Upper lobe of left lung (tissue), 6 donors: ENCODE results near the gene LRP1B. TPM values are rescaled to one million over a fixed set of nuclear protein-coding genes. Genes with fewer than 3 reads are reported as not detected.

Experiments used
- ATAC-seq, 2 donors: fragments of 200-7000 bp; cut with Tn5 transposase; one replicate each; pipeline ENCODE4 v1.9.1; 2022; ENCODE audit warnings: mild to moderate bottlenecking in 2 of 2, moderate library complexity in 2 of 2; ENCODE audit not compliant: low FRiP score in 2 of 2
- DNase-seq, 2 donors: peaks; one replicate each; pipeline ENCODE4 v3.0.0-alpha.2; 2019 to 2020
- H3K27ac ChIP-seq, 4 donors: fragments of 200-600 bp; sonication (generic); one replicate each; pipeline ENCODE4 v1.5.1; 2016 to 2019
- H3K27me3 ChIP-seq, 4 donors: fragments of 200-600 bp; sonication (generic); one replicate each; pipeline ENCODE4 v1.5.1; 2017 to 2019
- H3K36me3 ChIP-seq, 4 donors: fragments of 200-600 bp; sonication (generic); one replicate each; pipeline ENCODE4 v1.5.1; 2016 to 2019
- H3K4me1 ChIP-seq, 4 donors: fragments of 200-600 bp; sonication (generic); one replicate each; pipeline ENCODE4 v1.5.1; 2018 to 2019
- H3K4me3 ChIP-seq, 4 donors: fragments of 200-600 bp; sonication (generic); one replicate each; pipeline ENCODE4 v1.5.1; 2017 to 2019; ENCODE audit warnings: mild to moderate bottlenecking in 2 of 4, moderate library complexity in 1 of 4
- H3K9me3 ChIP-seq, 4 donors: fragments of 200-600 bp; sonication (generic); one replicate each; pipeline ENCODE4 v1.5.1; 2018 to 2019
- CTCF ChIP-seq, 6 experiments: fragments of 450-650 bp in 4 of 6; fragments of 200-600 bp in 2 of 6; sonication (generic) in 2 of 6; IDR thresholded peaks; one replicate each; pipeline ENCODE4 v1.5.1; 2016 to 2019; ENCODE audit warnings: antibody characterized with exemption in 6 of 6
- EP300 ChIP-seq, 4 donors: sonication (generic); formaldehyde crosslinking; IDR thresholded peaks; one replicate each; pipeline ENCODE4 v1.5.1; 2017; ENCODE audit warnings: antibody characterized with exemption in 4 of 4, control low read depth in 2 of 4
- POLR2A ChIP-seq, 4 donors: fragments of 450-650 bp; IDR thresholded peaks; one replicate each; pipeline ENCODE4 v1.5.1; 2016 to 2017; ENCODE audit warnings: antibody characterized with exemption in 4 of 4, mild to moderate bottlenecking in 2 of 4
- POLR2AphosphoS5 ChIP-seq, 2 donors: sonication (generic); formaldehyde crosslinking; IDR thresholded peaks; one replicate each; pipeline ENCODE4 v1.5.1; 2017; ENCODE audit warnings: antibody characterized with exemption in 2 of 2
- WGBS, 2 donors: methylation state at CpG; one replicate each; pipeline ENCODE4 v1.1.5; 2017 to 2018; 5-methylcytosine and 5-hydroxymethylcytosine counted together
- total RNA-seq, 6 donors: library from RNA; depleted of rRNA in 4 of 6; stranded (reverse); fragments of >200 nt in 4 of 6; gene quantifications; one replicate each; pipeline versions ENCODE4 v1.1.0 to v1.2.1, GENCODE V29; 2016 to 2021
- donor health status: DM: no; HTN: no; CAD: no; lungs with moderate emphysema.
- donor health status: DM: no; HTN: yes; CAD: no; lungs with severe emphysema.

LRP1B gene
- total RNA-seq, 6 donors from 2014 or later, result under 0.01 to 0.46 (median 0.11) TPM

GRCh38 chr2:140916410-140916809 lies 1214.4 kb downstream of the LRP1B start:
- H3K27ac ChIP-seq, result no peak overlapping the region
- H3K4me1 ChIP-seq, result no peaks in the 10 kb centered on the region
- no peak for TF ChIP-seq CTCF (IDR thresholded peaks at IDR 0.05)
- no peak for TF ChIP-seq POLR2A (IDR thresholded peaks at IDR 0.05)
- no peak for TF ChIP-seq EP300 (IDR thresholded peaks at IDR 0.05)
- TF ChIP-seq POLR2AphosphoS5 (IDR thresholded peaks at IDR 0.05), result no peak
- no peaks in the 10 kb centered on the region for H3K27me3 ChIP-seq
- no peaks in the 10 kb centered on the region for H3K36me3 ChIP-seq
- DNase-seq (no peak), ATAC-seq (no peak)
- H3K4me3 ChIP-seq, result no peak overlapping the region
- no peaks in the 10 kb centered on the region for H3K9me3 ChIP-seq

- H3K9me3 ChIP-seq, result no peaks in the 10 kb centered on the region
- ATAC-seq, result no peak
- no peaks in the 10 kb centered on the region for H3K36me3 ChIP-seq
- no peaks in the 10 kb centered on the region for H3K27me3 ChIP-seq
- no peak for DNase-seq
- no peak overlapping the region for H3K27ac ChIP-seq
- H3K4me1 ChIP-seq, result no peaks in the 10 kb centered on the region
- H3K4me3 ChIP-seq, result no peak overlapping the region
- no peak for TF ChIP-seq CTCF (IDR thresholded peaks at IDR 0.05)
- TF ChIP-seq EP300 (IDR thresholded peaks at IDR 0.05), result no peak
- no peak for TF ChIP-seq POLR2AphosphoS5 (IDR thresholded peaks at IDR 0.05)
- no peak for TF ChIP-seq POLR2A (IDR thresholded peaks at IDR 0.05)
Observed at GRCh38 chr2:140910683-140911082, 1220.1 kb downstream of the LRP1B start.

- no peaks in the 10 kb centered on the region for H3K4me1 ChIP-seq
- H3K9me3 ChIP-seq, result no peaks in the 10 kb centered on the region
- H3K4me3 ChIP-seq, result no peak overlapping the region
- TF ChIP-seq POLR2AphosphoS5 (IDR thresholded peaks at IDR 0.05), result no peak
- no peak for TF ChIP-seq POLR2A (IDR thresholded peaks at IDR 0.05)
- no peak for TF ChIP-seq CTCF (IDR thresholded peaks at IDR 0.05)
- TF ChIP-seq EP300 (IDR thresholded peaks at IDR 0.05), result no peak
- no peak overlapping the region for H3K27ac ChIP-seq
- no peak for DNase-seq
- 51 to 55% methylated on average over 6 of the region's 6 CpGs for WGBS, 2 donors
- H3K36me3 ChIP-seq, result no peaks in the 10 kb centered on the region
- no peaks in the 10 kb centered on the region for H3K27me3 ChIP-seq
- no peak for ATAC-seq
Observed at GRCh38 chr2:140905083-140905781, 1225.6 kb downstream of the LRP1B start.

- Histone ChIP-seq H3K4me1 (no peaks in the 10 kb centered on the region), H3K36me3 (no peaks in the 10 kb centered on the region), H3K27me3 (no peaks in the 10 kb centered on the region), H3K27ac (no peak overlapping the region), H3K4me3 (no peak overlapping the region), H3K9me3 (no peaks in the 10 kb centered on the region)
- no peak for TF ChIP-seq EP300 (IDR thresholded peaks at IDR 0.05)
- no peak for TF ChIP-seq CTCF (IDR thresholded peaks at IDR 0.05)
- no peak for TF ChIP-seq POLR2A (IDR thresholded peaks at IDR 0.05)
- TF ChIP-seq POLR2AphosphoS5 (IDR thresholded peaks at IDR 0.05), result no peak
- DNase-seq (no peak), ATAC-seq (peak in 1 of 2 donors; percentile 40)
- 48 to 74% methylated on average over 9 of the region's 9 CpGs for WGBS, 2 donors
Observed at GRCh38 chr2:140895378-140895777, 1235.4 kb downstream of the LRP1B start.

- WGBS, 2 donors, result 80 to 87% methylated on average over 4 of the region's 4 CpGs
- no peak for ATAC-seq
Observed at GRCh38 chr2:140893685-140894084, 1237.1 kb downstream of the LRP1B start.

More at GRCh38 chr2:140893685-140894084, 1237.1 kb downstream of the LRP1B start:
- H3K9me3 ChIP-seq, result no peaks in the 10 kb centered on the region
- H3K27ac ChIP-seq, result no peak overlapping the region
- no peaks in the 10 kb centered on the region for H3K4me1 ChIP-seq
- TF ChIP-seq POLR2AphosphoS5 (IDR thresholded peaks at IDR 0.05) (no peak), CTCF (IDR thresholded peaks at IDR 0.05) (no peak), POLR2A (IDR thresholded peaks at IDR 0.05) (no peak)
- no peak overlapping the region for H3K4me3 ChIP-seq
- no peaks in the 10 kb centered on the region for H3K36me3 ChIP-seq
- H3K27me3 ChIP-seq, result no peaks in the 10 kb centered on the region
- no peak for DNase-seq
